CD4-positive, alpha-beta T cell treated with Interleukin-1 beta for 1 hour (primary cell): ENCODE results near the gene OSBP.
"Not testable (repeated sequence)": the region's sequence is repeated elsewhere in the genome, so short reads cannot be mapped to it uniquely, and the experiment has no call there.

Experiments
- DNase-seq, 2 donors: peaks; one replicate each; pipeline ENCODE4 v3.0.0-alpha.2; 2020 to 2022

OSBP gene

DNA sequence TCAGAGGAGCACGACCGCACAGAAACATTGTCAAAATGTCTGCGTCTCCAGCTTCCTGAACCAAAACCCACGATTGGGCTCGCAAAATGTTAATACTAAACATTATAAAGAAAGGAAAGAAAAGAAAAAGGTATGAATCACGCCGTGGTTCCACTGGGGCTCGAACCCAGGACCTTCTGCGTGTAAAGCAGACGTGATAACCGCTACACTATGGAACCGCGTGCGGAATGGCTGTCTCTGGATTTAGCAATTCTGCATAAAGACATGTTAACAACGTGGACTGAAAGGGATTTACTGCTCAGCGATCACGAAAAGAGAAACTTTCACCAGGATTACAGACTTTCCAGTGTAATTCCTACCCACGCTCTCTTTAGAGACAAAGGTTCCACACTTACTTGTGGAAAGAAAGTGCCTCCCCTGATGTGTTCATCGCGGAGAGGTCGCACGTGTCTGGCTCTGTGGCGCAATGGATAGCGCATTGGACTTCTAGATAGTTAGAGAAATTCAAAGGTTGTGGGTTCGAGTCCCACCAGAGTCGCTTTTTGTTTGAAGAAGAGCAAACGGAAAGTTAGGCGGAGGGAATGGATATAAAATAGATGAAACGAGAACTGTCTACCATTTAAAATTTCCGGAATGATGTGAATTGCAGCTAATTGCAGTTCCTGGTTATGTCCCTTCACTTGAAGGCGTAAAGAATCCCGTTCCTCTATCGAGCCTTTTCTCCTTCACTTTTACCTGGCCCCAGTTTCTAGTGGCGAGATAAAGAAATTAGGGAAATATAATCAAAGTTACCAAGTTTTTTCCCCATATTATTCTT, 64.5 kb downstream of the OSBP start:
- peak; percentile 82 to 86 for DNase-seq

GRCh38 chr11:59550368-59550841, 65.2 kb downstream of the OSBP start:
- DNase-seq, result peak; percentile 88 to 90

DNA sequence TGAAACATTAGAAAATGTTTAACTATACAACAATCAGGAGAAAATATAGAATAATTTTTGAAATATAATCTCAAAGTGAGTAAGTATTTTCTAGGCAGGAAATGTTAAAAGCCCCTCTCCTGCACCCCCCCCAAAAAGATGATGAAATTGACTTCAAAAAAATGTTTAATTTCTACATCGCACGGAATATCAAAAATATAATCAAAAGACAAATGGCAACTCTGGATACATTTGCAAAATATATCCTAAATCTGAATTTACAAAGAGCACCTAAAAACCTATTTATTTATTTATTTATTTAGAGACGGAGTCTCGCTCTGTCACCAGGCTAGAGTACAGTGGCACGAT, 67.3 kb downstream of the OSBP start:
- no peak for DNase-seq

- DNase-seq, result not testable (repeated sequence)
Observed at GRCh38 chr11:59547605-59548308, 67.8 kb downstream of the OSBP start.

- DNase-seq, result no peak
Observed at GRCh38 chr11:59545179-59546020, 70.2 kb downstream of the OSBP start.

GRCh38 chr11:59544869-59545178, 70.8 kb downstream of the OSBP start:
- no peak for DNase-seq

- DNase-seq, result not testable (repeated sequence)
Observed at GRCh38 chr11:59543713-59544112, 71.9 kb downstream of the OSBP start.

DNA sequence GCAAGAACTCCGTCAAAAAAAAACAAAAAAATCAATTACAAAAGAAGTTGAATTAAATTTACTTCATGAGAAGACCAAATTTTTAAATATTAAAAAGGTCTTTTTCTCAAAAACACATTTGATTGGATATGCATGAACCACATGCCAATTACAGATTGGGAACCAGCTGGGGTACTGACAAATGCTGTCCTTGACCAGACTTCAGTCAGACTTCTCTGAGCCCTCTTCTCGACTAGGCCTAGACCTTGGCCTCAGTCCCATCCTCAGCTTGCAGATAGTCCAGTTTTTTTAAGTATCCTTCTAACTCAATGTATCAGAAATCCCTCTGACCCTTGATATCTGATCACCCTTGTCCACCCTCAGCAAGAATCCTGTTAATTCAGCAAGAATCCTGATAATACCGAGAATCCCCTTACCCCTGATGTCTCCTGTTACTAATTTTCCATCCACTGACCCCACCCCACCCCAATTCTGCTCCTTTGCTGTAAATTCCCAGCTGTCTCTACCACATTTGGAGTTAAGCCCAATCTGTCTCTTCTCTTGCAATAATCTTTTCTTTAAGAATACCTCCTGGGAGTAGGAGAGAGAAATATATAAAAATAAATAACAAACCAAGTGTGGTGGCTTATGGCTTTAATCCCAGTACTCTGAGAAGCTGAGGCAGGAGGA, 73.3 kb downstream of the OSBP start:
- no peak for DNase-seq

DNA sequence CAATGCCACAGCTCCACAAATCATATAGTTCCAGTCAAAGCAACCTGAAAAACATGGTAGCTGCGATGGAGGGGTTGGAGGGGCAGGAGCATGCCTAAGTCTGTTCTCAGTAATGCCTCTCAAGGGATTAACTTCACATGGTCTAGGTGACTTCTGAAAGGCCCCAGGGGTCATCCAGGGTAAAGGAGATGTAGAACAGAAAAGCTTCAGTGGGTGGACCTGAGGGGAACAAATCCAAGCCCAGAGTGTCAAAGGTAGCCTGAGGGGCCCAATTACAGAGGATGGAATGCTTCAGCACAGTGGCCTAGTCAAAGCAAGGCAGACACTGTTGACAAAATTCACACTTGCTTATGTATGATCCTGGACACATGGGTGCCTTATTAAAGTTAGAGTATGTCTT, 80.9 kb downstream of the OSBP start:
- DNase-seq, result no peak

- DNase-seq, result no peak
Observed at GRCh38 chr11:59532620-59533019, 83.0 kb downstream of the OSBP start.

DNA sequence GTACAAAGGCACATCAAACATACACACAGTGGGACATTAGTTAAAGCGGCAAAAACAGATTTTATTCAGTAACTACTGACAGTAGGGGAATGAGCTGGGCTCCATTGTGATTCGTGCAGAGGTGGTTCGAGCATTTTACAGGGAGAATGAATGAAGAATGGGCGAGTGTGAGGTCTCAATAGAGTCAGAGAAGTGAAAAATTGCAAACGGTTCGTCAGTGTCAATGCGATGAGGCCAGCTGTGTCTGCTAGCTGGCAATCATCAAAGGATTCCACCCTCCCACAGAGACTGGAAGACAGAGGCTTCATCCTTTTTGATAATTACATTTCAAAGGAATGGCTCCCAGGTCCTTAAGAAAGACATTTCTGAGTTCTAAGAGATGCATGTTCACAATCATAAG, 86.9 kb downstream of the OSBP start:
- no peak for DNase-seq
